Measurements from ENCODE around the gene BANP.
"Not testable (repeated sequence)": the region's sequence is repeated elsewhere in the genome, so short reads cannot be mapped to it uniquely, and the experiment has no call there.

BANP gene

DNA sequence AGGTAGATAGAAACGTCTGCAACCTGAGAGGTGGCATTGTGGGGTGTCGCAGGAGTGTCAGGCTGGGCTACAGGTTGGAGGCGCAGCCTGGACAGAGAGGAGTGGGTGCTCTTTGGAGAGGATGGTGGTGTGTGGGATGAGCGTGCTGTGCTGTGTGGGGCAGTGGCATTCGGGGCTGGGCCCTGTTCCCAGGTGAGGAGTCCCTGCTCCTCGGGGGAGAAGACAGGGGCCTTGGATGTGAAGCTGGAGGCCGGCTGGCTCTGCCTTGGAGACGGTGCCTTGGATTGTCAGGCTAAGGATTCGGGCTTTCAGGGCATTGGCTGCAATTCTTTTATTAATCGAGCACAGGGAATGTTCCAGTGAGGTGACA lies 69.3 kb downstream of the BANP start:
- DNase-seq (ENCODE audit: insufficient read length, low spot score): no peak
- no peak for FAIRE-seq
- TF ChIP-seq, protein P1, sequence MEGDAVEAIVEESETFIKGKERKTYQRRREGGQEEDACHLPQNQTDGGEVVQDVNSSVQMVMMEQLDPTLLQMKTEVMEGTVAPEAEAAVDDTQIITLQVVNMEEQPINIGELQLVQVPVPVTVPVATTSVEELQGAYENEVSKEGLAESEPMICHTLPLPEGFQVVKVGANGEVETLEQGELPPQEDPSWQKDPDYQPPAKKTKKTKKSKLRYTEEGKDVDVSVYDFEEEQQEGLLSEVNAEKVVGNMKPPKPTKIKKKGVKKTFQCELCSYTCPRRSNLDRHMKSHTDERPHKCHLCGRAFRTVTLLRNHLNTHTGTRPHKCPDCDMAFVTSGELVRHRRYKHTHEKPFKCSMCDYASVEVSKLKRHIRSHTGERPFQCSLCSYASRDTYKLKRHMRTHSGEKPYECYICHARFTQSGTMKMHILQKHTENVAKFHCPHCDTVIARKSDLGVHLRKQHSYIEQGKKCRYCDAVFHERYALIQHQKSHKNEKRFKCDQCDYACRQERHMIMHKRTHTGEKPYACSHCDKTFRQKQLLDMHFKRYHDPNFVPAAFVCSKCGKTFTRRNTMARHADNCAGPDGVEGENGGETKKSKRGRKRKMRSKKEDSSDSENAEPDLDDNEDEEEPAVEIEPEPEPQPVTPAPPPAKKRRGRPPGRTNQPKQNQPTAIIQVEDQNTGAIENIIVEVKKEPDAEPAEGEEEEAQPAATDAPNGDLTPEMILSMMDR (IDR thresholded peaks at IDR 0.05; ENCODE audit: insufficient read depth, missing control alignments): no peak

DNA sequence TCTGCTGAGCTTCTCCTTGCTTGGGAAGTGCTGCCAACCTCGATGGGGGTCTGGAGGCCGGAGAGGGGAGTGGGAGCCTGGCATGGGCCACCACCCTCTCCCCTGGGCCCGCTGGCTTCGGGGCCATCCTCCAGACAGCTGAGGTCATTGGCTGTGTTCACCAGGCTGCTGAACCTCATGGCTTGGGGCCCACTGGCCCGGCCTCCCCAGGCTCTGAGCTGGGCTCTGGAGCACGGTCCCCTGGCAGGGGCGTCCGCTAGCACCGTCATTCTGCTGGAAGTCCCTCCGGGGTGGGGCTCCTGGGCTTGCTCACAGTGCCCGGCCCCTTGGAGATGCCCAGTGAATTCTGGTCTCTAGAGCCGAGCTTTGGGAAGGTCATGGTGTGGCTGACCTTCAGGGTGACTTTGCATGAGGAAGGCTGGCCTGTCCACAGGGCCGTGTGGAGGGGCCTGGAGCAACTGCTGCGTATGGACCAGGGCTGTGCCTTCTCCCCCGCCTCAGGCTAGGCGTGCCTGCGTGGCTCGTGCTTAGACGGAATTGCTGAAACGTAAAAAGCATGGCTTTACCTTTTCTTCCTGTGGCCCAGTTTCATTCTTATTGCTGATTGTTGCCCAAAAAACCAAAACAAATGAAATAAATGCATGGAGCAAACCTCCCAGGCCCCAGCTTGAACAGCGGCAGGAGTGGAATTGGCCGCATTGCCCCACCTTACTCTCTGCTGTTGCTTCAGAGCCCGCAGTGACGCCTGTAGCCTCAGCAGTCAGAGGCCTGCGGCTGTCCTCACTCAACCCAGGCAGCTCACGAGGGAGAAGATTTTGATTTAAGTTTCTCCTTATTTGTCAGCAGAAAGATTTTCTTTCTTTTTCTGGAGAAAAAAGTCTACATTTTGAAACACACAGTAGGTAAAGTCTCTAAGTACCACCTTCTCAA lies 70.1 kb downstream of the BANP start:
- DNase-seq (ENCODE audit: insufficient read length, low spot score); FAIRE-seq: not testable (repeated sequence)

DNA sequence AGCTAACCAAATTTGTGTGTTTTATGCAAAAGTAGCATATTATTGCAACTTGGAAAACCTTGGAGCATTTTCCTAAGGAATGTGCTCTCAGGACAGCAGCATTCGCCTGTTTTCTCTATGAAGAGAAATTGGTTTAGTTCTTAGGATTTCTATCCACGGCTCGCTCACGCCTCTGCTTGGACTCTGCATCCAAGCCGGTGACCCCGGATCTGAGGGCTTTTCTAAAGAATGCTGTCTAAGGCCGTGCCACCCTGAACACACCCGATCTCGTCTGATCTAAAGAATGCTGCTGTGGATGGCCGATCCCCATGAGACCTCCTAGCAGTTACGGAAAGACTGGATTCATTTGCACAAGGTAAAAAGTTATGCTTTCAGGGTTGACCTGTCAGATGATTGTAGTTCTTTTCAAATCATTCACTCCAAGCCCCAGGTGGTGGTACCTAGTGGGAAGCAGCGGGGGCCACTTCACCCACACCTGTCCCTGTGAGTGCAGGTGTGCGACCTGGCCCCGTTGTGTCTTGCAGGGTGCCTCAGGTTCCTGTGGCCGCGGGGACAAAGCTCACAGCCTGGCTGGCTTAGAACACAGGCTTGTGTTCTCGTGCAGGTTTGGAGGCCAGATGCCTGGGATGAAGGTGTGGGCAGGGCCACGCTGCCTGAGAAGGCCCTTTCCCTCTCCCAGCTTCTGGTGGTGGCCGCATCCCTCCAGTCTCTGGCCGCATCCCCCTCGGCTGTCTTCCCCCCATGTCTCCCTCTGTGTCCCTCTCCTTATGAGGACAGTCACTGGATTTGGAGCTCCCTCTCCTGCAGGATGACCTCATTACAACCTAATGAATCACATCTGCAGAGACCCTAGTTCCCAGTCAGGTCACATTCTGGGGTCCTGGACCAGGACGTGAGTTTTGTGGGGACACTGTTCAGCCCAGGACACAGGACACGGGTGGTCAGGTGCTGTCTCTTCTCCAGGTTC lies 71.1 kb downstream of the BANP start:
- DNase-seq (ENCODE audit: insufficient read length, low spot score) (no peak), FAIRE-seq (no peak)
- TF ChIP-seq, protein P1 (IDR thresholded peaks at IDR 0.05; ENCODE audit: insufficient read depth, missing control alignments): no peak

DNA sequence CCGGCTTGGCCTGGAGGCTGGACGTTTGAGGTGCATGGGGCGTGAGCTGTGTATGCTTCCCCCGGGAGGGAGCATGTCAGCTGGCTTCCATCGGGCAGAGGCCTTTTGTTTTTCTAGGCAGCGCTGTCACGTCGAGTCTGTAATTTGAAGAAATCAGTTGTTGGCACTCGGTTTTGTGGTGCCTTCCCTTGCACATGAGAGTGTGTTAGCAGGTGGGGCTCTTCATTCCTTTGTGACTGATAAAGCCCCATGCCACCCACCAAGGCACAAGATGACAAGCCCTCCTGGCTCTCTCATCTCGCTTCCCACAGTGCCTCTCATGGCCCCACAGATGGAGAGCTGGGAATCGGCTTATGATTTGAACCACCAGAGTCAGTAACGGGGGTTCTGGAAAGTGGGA lies 72.1 kb downstream of the BANP start:
- no peak for DNase-seq (ENCODE audit: insufficient read length, low spot score)
- TF ChIP-seq, protein P1 (IDR thresholded peaks at IDR 0.05; ENCODE audit: insufficient read depth, missing control alignments): no peak
- no peak for FAIRE-seq

DNA sequence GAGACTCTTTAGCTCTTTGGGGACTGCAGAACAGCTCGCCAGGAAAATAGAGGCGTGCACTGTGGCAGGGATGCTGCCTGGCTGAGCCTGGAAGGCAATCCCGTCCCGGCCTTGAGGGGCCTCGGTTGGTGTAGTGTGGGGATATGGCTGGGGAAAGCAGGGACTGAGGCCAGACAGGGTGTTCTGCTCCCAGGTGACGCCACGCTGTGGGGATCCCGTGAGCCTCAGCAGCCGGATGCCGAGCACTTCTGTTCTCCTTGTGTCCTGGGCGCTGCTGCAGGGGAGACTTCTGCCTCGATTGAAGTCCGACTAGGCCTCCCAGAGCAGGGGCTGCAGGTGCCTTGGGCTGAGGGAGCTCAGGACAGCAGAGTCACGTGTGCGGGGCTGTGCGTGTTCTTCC lies 72.6 kb downstream of the BANP start:
- TF ChIP-seq, protein P1 (IDR thresholded peaks at IDR 0.05; ENCODE audit: insufficient read depth, missing control alignments): no peak
- DNase-seq (ENCODE audit: insufficient read length, low spot score) (no peak), FAIRE-seq (no peak)

DNA sequence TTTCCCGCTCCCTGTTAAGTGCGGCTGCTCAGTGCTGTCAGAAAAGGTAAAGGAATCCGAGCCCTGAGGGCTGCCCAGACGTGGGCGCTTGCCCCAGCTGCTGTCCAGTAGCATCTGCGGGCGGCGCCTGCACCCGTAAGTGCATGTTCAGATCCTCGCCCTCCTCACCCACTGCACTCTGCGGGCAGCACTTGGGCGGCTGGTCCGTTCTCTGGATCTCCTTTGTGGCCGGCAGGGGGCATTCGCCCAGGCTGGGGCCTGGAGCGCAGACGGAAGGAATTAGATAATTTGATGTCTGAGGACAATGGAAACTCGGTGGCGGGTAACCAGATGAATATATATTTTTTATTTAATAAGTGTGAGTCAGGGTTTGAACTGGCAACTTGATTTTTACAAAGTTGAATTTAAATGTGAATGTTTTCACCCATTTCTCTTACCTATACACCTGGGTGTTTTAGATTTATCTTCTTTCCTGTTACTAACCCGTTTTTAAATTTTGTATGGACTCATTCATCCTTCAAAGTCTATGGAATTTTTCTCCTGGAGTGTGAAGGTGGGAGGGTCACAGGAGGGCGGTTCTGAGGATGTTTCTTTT lies 73.4 kb downstream of the BANP start:
- not testable (repeated sequence) for DNase-seq (ENCODE audit: insufficient read length, low spot score); FAIRE-seq
- TF ChIP-seq, protein P1 (IDR thresholded peaks at IDR 0.05; ENCODE audit: insufficient read depth, missing control alignments): peak; percentile 25

DNA sequence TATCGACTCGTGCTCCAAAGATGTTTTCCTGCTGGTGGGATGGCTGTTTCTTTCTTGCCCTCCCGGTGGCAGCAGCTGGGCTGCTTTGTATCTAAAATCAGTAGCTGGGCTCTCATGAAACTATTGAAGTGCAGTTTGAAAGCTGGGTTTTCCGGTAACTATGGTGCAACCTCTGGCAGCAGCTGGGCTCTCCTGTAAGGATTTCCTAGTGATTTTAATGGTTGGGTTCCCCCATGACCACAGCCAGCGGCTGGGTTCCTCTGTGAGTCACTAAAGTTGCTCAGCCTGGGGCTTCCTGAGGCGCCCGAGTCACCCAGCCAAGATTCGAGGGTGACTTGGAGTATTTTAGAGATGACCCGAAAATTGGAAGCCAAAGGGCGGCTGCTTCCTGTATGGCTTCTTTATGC lies 73.9 kb downstream of the BANP start:
- FAIRE-seq: not testable (repeated sequence)

DNA sequence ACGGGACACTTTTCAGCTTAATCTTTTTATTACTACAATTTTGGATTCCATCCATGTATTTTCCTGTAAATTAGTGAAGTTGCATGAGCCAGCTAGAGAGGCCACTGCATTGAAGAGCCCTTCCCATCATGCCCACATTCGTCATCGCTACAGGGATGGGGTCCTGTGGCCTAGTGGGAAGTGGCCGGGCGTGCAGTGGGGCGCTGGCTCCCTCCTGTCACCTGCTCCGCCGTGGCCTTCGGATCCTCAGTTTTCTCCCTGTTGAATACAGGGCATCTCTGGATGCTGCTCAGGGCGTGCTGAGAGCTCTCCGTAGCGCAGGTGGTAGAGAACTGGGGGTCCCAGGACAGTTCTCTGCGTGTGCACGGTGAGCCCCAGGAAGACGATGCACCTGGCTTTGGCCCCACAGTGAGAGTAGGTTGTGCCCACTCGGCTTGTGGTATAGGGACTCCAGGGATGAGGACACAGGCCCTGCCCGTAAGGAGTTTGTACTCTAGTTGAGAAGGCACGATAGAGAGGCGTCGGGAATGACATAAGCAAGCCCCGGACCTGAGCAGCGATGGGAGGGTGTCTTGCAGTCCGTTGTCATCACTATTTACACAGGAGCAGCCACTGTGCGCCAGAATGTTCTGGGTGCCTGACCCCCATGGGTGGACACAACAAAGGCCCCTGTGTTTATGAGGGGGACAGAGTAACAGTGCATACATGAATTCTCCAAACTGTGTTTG lies 74.8 kb downstream of the BANP start:
- not testable (repeated sequence) for DNase-seq (ENCODE audit: insufficient read length, low spot score); FAIRE-seq

More for the DNA sequence above, 73.9 kb downstream of the BANP start:
- not testable (repeated sequence) for DNase-seq (ENCODE audit: insufficient read length, low spot score)

Measured in D721Med (cell line).